Thymus (tissue), 14 donors: ENCODE results near the gene NCAM1. TPM values are rescaled to one million over a fixed set of nuclear protein-coding genes. Genes with fewer than 3 reads are reported as not detected.
A peak's percentile ranks its signal among the peaks of the same experiment; 100 is the strongest.
"Not testable (repeated sequence)": the region's sequence is repeated elsewhere in the genome, so short reads cannot be mapped to it uniquely, and the experiment has no call there.

Experiments used
- DNase-seq, 9 donors: peaks; one replicate each; pipeline ENCODE4 v3.0.0-alpha.2; 2013; ENCODE audit warnings: low spot score in 9 of 9, low read depth in 6 of 9, missing footprints in 1 of 9
- H3K27ac ChIP-seq, 2 donors: one replicate each; pipeline ENCODE4 v1.5.1; 2013; ENCODE audit warnings: control low read depth in 1 of 2, low read depth in 1 of 2, low read length in 1 of 2, mild to moderate bottlenecking in 1 of 2, moderate library complexity in 1 of 2
- H3K27me3 ChIP-seq, 2 donors: one replicate each; pipeline ENCODE4 v1.5.1; 2013; ENCODE audit warnings: low read length in 1 of 2; ENCODE audit not compliant: control insufficient read depth in 2 of 2, insufficient read depth in 1 of 2
- H3K36me3 ChIP-seq, 2 donors: one replicate each; pipeline ENCODE4 v1.5.1; 2013; ENCODE audit warnings: low read length in 1 of 2, mild to moderate bottlenecking in 1 of 2, moderate library complexity in 1 of 2; ENCODE audit not compliant: control insufficient read depth in 2 of 2, insufficient read depth in 2 of 2
- H3K4me1 ChIP-seq, 2 donors: one replicate each; pipeline ENCODE4 v1.5.1; 2013; ENCODE audit warnings: low read length in 2 of 2; ENCODE audit not compliant: control insufficient read depth in 2 of 2, insufficient read depth in 2 of 2
- H3K4me3 ChIP-seq, 2 donors: one replicate each; pipeline ENCODE4 v1.5.1; 2013; ENCODE audit warnings: low read length in 2 of 2, control low read depth in 1 of 2, mild to moderate bottlenecking in 1 of 2
- H3K9me3 ChIP-seq, 2 donors: one replicate each; pipeline ENCODE4 v1.5.1; 2013; ENCODE audit warnings: low read length in 1 of 2, mild to moderate bottlenecking in 1 of 2; ENCODE audit not compliant: control insufficient read depth in 2 of 2, insufficient read depth in 1 of 2
- WGBS: extraction: QIAGEN DNeasy Blood & Tissue Kit; methylation state at CpG from one replicate; pipeline ENCODE4 v1.1.7; 2013; 5-methylcytosine and 5-hydroxymethylcytosine counted together
- long read RNA-seq, 10 donors: transcript quantifications; one replicate each; lab custom pipeline, GENCODE V29; 2026
- polyA plus RNA-seq: library from polyadenylated mRNA; stranded (reverse); fragments of 200-250 nt; gene quantifications from one replicate; pipeline ENCODE4 v1.2.3, GENCODE V29; 2013
- total RNA-seq: library from RNA; stranded (reverse); fragments of 120-200 nt; gene quantifications from one replicate; pipeline ENCODE4 v1.2.4, GENCODE V29; 2013
- donor health status: healthy.

NCAM1 gene
- 0.47 TPM for total RNA-seq
- 0.68 TPM for polyA plus RNA-seq
- long read RNA-seq, donor 1 = 0 reads
- long read RNA-seq, donor 2 = 0 reads
- long read RNA-seq, donor 3 = 0 reads
- long read RNA-seq, donor 4 = 0 reads
- long read RNA-seq, donor 5, transcript NCAM1-216 (3 exons, 560 nt) = major isoform, 5 of 5 reads
- long read RNA-seq, donor 5, partial matches to known transcripts = 0 of 5 reads
- long read RNA-seq, donor 5, other reads (novel, unspliced or antisense) = 0 of 5 reads
- long read RNA-seq, donor 6 = 0 reads
- long read RNA-seq, donor 7, partial matches to known transcripts = 0 of 1 reads
- long read RNA-seq, donor 7, other reads (novel, unspliced or antisense) = 0 of 1 reads
- long read RNA-seq, donor 8 = 0 reads
- long read RNA-seq, donor 9 = 0 reads
- long read RNA-seq, donor 10 = 0 reads

GRCh38 chr11:112961146-112961668 lies at the start of gene NCAM1:
Gene NCAM1, plus strand, starts transcription at chr11:112961420.
- DNase-seq = peak in 8 of 9 donors; percentile 21 to 62 (median 28)
- Histone ChIP-seq H3K36me3 (no peaks in the 10 kb centered on the region), H3K27ac (no peak within 1 kb of the TSS), H3K27me3 (peaks cover 44 to 79% of the 10 kb centered on the region in 2 donors), H3K4me1 (peaks cover 0 to 6% of the 10 kb centered on the region in 2 donors), H3K9me3 (no peaks in the 10 kb centered on the region), H3K4me3 (peak within 1 kb of the TSS; percentile 38 to 42)
- 1% methylated on average over 28 of the region's 28 CpGs for WGBS

GRCh38 chr11:112922606-112923005 lies 38.6 kb upstream of the NCAM1 start:
- H3K27me3 ChIP-seq = no peaks in the 10 kb centered on the region
- WGBS = 47% methylated on average over 2 of the region's 2 CpGs
- no peak for DNase-seq
- no peak overlapping the region for H3K4me3 ChIP-seq
- no peak overlapping the region for H3K27ac ChIP-seq
- no peaks in the 10 kb centered on the region for H3K36me3 ChIP-seq
- no peaks in the 10 kb centered on the region for H3K9me3 ChIP-seq
- no peaks in the 10 kb centered on the region for H3K4me1 ChIP-seq

GRCh38 chr11:112924836-112925235 lies 36.4 kb upstream of the NCAM1 start:
- H3K4me3 ChIP-seq, H3K36me3 ChIP-seq, H3K9me3 ChIP-seq, H3K4me1 ChIP-seq, DNase-seq, H3K27ac ChIP-seq, H3K27me3 ChIP-seq: not testable (repeated sequence)
- 91% methylated on average over 6 of the region's 6 CpGs for WGBS

- H3K9me3 ChIP-seq = no peaks in the 10 kb centered on the region
- no peaks in the 10 kb centered on the region for H3K27me3 ChIP-seq
- no peak overlapping the region for H3K27ac ChIP-seq
- 87% methylated on average over 10 of the region's 10 CpGs for WGBS
- DNase-seq = no peak
- H3K36me3 ChIP-seq = no peaks in the 10 kb centered on the region
- no peak overlapping the region for H3K4me3 ChIP-seq
- H3K4me1 ChIP-seq = no peaks in the 10 kb centered on the region
These were observed 35.5 kb upstream of the NCAM1 start for GRCh38 chr11:112925516-112926310.

- no peak for DNase-seq
- no peaks in the 10 kb centered on the region for H3K27me3 ChIP-seq
- no peaks in the 10 kb centered on the region for H3K36me3 ChIP-seq
- H3K4me1 ChIP-seq = no peaks in the 10 kb centered on the region
- H3K4me3 ChIP-seq = no peak overlapping the region
- 89% methylated on average over 3 of the region's 3 CpGs for WGBS
- H3K9me3 ChIP-seq = no peaks in the 10 kb centered on the region
- no peak overlapping the region for H3K27ac ChIP-seq
These were observed 33.1 kb upstream of the NCAM1 start for GRCh38 chr11:112928136-112928535.

GRCh38 chr11:112929432-112929831 lies 31.8 kb upstream of the NCAM1 start:
- WGBS = 95% methylated on average over 4 of the region's 4 CpGs
- no peak for DNase-seq
- Histone ChIP-seq H3K4me1 (no peaks in the 10 kb centered on the region), H3K36me3 (no peaks in the 10 kb centered on the region), H3K9me3 (no peaks in the 10 kb centered on the region), H3K27ac (no peak overlapping the region), H3K27me3 (no peaks in the 10 kb centered on the region), H3K4me3 (no peak overlapping the region)

GRCh38 chr11:112931703-112932102 lies 29.5 kb upstream of the NCAM1 start:
- no peak overlapping the region for H3K27ac ChIP-seq
- H3K4me1 ChIP-seq = no peaks in the 10 kb centered on the region
- no peaks in the 10 kb centered on the region for H3K9me3 ChIP-seq
- no peaks in the 10 kb centered on the region for H3K36me3 ChIP-seq
- H3K27me3 ChIP-seq = no peaks in the 10 kb centered on the region
- H3K4me3 ChIP-seq = no peak overlapping the region
- 85% methylated on average over 4 of the region's 4 CpGs for WGBS
- DNase-seq = no peak

- 86% methylated on average over 4 of the region's 4 CpGs for WGBS
These were observed 28.6 kb upstream of the NCAM1 start for GRCh38 chr11:112932593-112932992.

GRCh38 chr11:112933970-112934369 lies 27.2 kb upstream of the NCAM1 start:
- Histone ChIP-seq H3K36me3 (no peaks in the 10 kb centered on the region), H3K9me3 (no peaks in the 10 kb centered on the region), H3K27me3 (no peaks in the 10 kb centered on the region), H3K27ac (no peak overlapping the region), H3K4me3 (no peak overlapping the region), H3K4me1 (no peaks in the 10 kb centered on the region)
- DNase-seq = no peak
- WGBS = 84% methylated on average over 3 of the region's 3 CpGs

More at GRCh38 chr11:112932593-112932992, 28.6 kb upstream of the NCAM1 start:
- Histone ChIP-seq H3K36me3 (no peaks in the 10 kb centered on the region), H3K27me3 (no peaks in the 10 kb centered on the region), H3K9me3 (no peaks in the 10 kb centered on the region), H3K4me3 (no peak overlapping the region), H3K27ac (no peak overlapping the region), H3K4me1 (no peaks in the 10 kb centered on the region)
- DNase-seq = no peak
